ENCODE data around the gene RASA3. TPM values are rescaled to one million over a fixed set of nuclear protein-coding genes. Genes with fewer than 3 reads are reported as not detected.
A peak's percentile ranks its signal among the peaks of the same experiment; 100 is the strongest.
"Not testable (repeated sequence)": the region's sequence is repeated elsewhere in the genome, so short reads cannot be mapped to it uniquely, and the experiment has no call there.

Gene RASA3
- total RNA-seq, 2 experiments from 2014 or later = 28.9 to 32.3 TPM

DNA sequence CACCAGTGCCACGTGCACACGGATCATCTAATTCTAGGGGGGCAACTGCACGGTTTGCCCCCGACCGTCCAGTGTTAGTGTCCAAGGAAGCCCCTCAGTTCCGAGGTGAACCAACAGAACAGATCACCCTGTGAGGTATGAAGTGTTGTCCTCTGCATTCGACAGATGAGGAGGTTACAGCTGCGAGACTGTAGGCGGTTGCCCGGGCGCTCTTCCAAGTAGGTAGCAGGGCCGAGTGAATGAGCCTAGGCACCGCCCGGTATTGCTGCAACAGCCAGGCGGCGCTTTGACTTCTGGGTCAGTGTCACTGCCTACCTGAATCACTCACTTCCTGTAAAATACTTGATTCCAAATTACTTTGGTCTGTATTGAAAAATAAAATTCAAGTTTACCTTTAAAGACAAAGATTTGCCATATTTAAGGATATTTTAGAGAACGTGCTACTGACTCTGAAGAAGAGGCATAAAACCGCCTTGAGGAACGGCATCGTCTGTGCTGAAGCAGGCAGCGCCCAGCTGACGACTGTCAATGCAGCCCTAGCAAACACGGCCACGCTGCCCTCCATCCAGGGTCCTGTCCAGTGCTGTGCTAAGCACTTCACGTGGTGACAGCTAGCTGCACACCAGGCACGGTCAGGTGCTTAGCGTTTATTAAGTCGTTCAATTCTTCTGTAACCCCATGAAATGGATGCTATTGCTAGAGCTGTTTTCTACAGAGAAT lies 19.3 kb upstream of the RASA3 start:
- intact Hi-C loops (cut with micrococcal nuclease) = no loop called here
- CTCF ChIA-PET = interaction anchor here (0.6 to 1.9 kb wide), 4 partner anchors 9 to 1577 kb away, joined by 3 to 5 read pairs (median 4); no protein-coding TSS in a partner anchor

DNA sequence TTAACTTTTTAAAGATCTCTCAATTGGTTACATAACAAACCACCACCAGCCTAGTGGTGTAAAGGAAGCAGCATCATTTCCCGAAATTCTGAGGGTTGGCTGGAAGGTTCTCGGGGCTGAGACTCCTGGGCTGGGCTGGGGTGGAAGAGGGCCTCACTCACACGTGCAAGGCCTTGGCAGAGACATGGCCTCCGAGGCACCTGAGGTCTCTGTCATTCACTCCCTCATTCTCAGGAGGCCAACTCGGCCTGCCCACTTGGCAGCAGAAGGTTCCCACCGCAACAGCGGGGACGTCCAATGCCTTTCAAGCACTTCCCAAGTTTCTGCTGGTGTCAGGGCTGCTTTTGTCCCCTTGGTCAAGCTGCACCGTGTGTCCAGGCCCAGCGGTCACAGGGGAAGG lies 18.6 kb upstream of the RASA3 start:
- H3K4me1 Mint-ChIP-seq (ENCODE audit: low read depth) = peaks cover 77% of the 10 kb centered on the region

More for the DNA sequence above, 19.3 kb upstream of the RASA3 start:
- Mint-ChIP-seq H3K27me3 (no peaks in the 10 kb centered on the region), H3K4me3 (peak overlapping the region; percentile 31), H3K27ac (peak overlapping the region; percentile 77), H3K9me3 (peaks cover 5% of the 10 kb centered on the region), H3K36me3 (ENCODE audit: low read depth) (no peaks in the 10 kb centered on the region), H3K4me1 (ENCODE audit: low read depth) (peaks cover 75% of the 10 kb centered on the region)
- TF ChIP-seq, protein P1, sequence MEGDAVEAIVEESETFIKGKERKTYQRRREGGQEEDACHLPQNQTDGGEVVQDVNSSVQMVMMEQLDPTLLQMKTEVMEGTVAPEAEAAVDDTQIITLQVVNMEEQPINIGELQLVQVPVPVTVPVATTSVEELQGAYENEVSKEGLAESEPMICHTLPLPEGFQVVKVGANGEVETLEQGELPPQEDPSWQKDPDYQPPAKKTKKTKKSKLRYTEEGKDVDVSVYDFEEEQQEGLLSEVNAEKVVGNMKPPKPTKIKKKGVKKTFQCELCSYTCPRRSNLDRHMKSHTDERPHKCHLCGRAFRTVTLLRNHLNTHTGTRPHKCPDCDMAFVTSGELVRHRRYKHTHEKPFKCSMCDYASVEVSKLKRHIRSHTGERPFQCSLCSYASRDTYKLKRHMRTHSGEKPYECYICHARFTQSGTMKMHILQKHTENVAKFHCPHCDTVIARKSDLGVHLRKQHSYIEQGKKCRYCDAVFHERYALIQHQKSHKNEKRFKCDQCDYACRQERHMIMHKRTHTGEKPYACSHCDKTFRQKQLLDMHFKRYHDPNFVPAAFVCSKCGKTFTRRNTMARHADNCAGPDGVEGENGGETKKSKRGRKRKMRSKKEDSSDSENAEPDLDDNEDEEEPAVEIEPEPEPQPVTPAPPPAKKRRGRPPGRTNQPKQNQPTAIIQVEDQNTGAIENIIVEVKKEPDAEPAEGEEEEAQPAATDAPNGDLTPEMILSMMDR (IDR thresholded peaks at IDR 0.05) = no peak
- POLR2A ChIA-PET = interaction anchor here (1.0 to 2.2 kb wide), 8 partner anchors 9 to 42 kb away, joined by 3 to 8 read pairs (median 4); no protein-coding TSS in a partner anchor
- DNase-seq (peak; percentile 72), ATAC-seq (peak; percentile 20)

DNA sequence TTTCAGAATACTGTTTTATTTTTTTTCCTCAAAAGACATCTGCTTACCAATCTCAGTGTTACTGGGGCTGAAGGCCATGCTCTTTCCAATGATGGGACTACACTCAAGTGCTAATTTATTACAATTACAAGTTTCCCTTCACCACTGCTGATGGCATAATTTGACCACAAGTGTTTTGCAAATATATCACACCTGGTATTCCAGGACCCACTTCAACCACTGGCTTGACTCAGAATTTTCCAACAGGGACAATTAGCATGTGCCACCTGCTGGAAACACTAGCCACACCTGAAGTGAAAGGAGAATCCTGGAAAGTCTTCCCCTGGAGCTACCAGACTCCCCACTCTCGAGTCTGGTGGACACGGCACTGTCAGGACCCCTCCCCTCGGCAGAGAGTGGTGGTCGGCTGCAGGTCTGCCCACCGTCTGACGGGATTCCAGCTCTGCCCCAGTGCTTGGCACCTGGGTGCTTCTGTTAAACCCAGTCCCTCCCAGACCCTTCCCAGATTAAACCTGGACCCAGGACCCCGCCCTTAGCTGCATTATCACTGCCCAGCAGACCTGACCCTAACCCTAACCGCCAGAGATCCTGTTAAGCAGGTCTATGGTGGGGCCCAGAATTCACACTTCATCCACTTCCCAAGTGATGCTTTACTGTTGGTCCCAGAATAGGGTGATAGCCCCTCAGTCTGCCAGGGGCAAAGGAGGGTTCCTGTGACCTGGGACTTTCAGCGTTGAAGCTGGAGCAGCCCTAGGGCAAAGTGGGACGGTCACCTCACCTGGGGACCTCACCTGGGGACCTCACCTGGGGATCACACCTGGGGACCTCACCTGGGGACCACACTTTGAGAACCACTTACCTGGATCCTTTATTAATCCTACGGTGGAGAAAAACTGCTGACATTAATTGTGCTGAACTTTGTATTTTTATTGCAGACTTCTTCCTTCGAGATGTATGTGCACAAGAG lies 17.6 kb upstream of the RASA3 start:
- Mint-ChIP-seq H3K27ac (peak overlapping the region; percentile 89), H3K9me3 (peaks cover 5% of the 10 kb centered on the region), H3K4me3 (no peak overlapping the region), H3K27me3 (no peaks in the 10 kb centered on the region), H3K36me3 (ENCODE audit: low read depth) (no peaks in the 10 kb centered on the region), H3K4me1 (ENCODE audit: low read depth) (peaks cover 87% of the 10 kb centered on the region)
- intact Hi-C loops (cut with micrococcal nuclease) = no loop called here
- ChIA-PET POLR2A (interaction anchor here (0.7 to 2.1 kb wide), 6 partner anchors 7 to 82 kb away, joined by 3 to 5 read pairs (median 3); no protein-coding TSS in a partner anchor), CTCF (interaction anchor here (1.5 to 1.9 kb wide), 2 partner anchors 10 to 76 kb away, joined by 3 to 5 read pairs; no protein-coding TSS in a partner anchor)
- TF ChIP-seq, protein P1 (IDR thresholded peaks at IDR 0.05) = no peak
- ATAC-seq (no peak), DNase-seq (no peak)

More for the DNA sequence above, 18.6 kb upstream of the RASA3 start:
- DNase-seq (no peak), ATAC-seq (no peak)
- TF ChIP-seq, protein P1 (IDR thresholded peaks at IDR 0.05) = no peak
- intact Hi-C loops (cut with micrococcal nuclease) = no loop called here
- Mint-ChIP-seq H3K36me3 (ENCODE audit: low read depth) (no peaks in the 10 kb centered on the region), H3K27ac (peak overlapping the region; percentile 77), H3K9me3 (peaks cover 5% of the 10 kb centered on the region), H3K4me3 (peak overlapping the region; percentile 31), H3K27me3 (no peaks in the 10 kb centered on the region)
- CTCF ChIA-PET = interaction anchor here (0.6 to 1.9 kb wide), 4 partner anchors 8 to 1577 kb away, joined by 3 to 5 read pairs (median 4); no protein-coding TSS in a partner anchor
- POLR2A ChIA-PET = interaction anchor here (0.7 to 2.2 kb wide), 8 partner anchors 8 to 41 kb away, joined by 3 to 8 read pairs (median 4); no protein-coding TSS in a partner anchor

DNA sequence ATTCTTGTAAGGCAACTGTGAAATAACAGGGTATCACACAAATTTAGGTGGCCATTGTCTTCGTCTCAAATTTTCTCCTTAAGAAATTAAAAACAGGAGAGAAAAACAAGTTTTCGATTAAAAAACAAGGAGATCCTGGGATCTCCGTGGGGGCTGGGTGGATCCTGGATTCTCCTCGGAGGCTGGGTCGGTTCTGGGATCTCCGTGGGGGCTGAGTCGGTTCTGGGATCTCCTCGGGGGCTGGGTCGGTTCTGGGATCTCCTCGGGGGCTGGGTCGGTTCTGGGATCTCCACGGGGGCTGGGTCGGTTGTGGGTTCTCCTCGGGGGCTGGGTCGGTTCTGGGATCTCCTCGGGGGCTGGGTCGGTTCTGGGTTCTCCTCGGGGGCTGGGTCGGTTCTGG lies 16.5 kb upstream of the RASA3 start:
- not testable (repeated sequence) for H3K36me3 Mint-ChIP-seq (ENCODE audit: low read depth); H3K9me3 Mint-ChIP-seq; ATAC-seq; DNase-seq; H3K27me3 Mint-ChIP-seq
- CTCF ChIA-PET = interaction anchor here (1.4 to 1.5 kb wide), 2 partner anchors 77 to 80 kb away, joined by 4 read pairs; no protein-coding TSS in a partner anchor
- peaks cover 86% of the 10 kb centered on the region for H3K4me1 Mint-ChIP-seq (ENCODE audit: low read depth)
- peak overlapping the region; percentile 45 for H3K4me3 Mint-ChIP-seq
- H3K27ac Mint-ChIP-seq = peak overlapping the region; percentile 89
- intact Hi-C loops (cut with micrococcal nuclease) = loop anchor here (1.0 kb wide), 1 partner anchor 20 kb away; no protein-coding TSS in a partner anchor
- POLR2A ChIA-PET = interaction anchor here (0.7 to 1.5 kb wide), 8 partner anchors 13 to 84 kb away, joined by 3 to 11 read pairs (median 4); no protein-coding TSS in a partner anchor

DNA sequence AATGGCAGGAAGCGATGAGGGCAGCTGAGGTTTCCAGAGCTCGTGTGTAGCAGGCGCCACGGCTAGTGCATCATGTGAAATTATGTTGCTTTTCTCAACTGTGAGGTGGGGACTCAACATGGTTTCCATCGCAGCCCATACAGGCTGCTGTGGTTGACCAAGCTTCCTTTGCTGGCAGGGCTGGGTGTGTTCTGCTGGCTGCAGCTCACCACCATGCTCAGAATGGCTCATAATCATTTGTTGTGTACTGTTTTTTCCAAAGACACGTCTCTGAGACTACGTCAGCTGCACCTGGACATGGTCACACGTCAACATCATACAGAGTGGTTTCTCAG lies 16.1 kb upstream of the RASA3 start:
- Mint-ChIP-seq H3K4me3 (peak overlapping the region; percentile 45), H3K36me3 (ENCODE audit: low read depth) (no peaks in the 10 kb centered on the region), H3K9me3 (peaks cover 2% of the 10 kb centered on the region), H3K27me3 (no peaks in the 10 kb centered on the region), H3K4me1 (ENCODE audit: low read depth) (peaks cover 82% of the 10 kb centered on the region), H3K27ac (peak overlapping the region; percentile 89)
- TF ChIP-seq, protein P1 (IDR thresholded peaks at IDR 0.05) = no peak
- ChIA-PET POLR2A (interaction anchor here (0.7 to 1.5 kb wide), 13 partner anchors 13 to 83 kb away, joined by 3 to 11 read pairs (median 4); no protein-coding TSS in a partner anchor), CTCF (interaction anchor here (0.7 to 1.5 kb wide), 3 partner anchors 11 to 80 kb away, joined by 3 to 4 read pairs (median 4); no protein-coding TSS in a partner anchor)
- DNase-seq (peak; percentile 93), ATAC-seq (peak; percentile 78)
- intact Hi-C loops (cut with micrococcal nuclease) = loop anchor here (1.0 kb wide), 1 partner anchor 19 kb away; no protein-coding TSS in a partner anchor

All from activated CD8-positive, alpha-beta T cell treated with anti-CD3 and anti-CD28 coated beads for 36 hours (primary cell).